Uterus (tissue), 2 donors: ENCODE results near the gene S100A16.

Source experiments
- POLR2A ChIP-seq, 2 donors: fragments of 450-650 bp; IDR thresholded peaks; one replicate each; pipeline ENCODE4 v1.6.1; 2016; ENCODE audit warnings: antibody characterized with exemption in 2 of 2, mild to moderate bottlenecking in 1 of 2, moderate library complexity in 1 of 2
- TF ChIP-seq, protein P1 (sequence below), 4 experiments: fragments of 200-600 bp in 2 of 4; fragments of 450-650 bp in 2 of 4; sonication (generic) in 2 of 4; IDR thresholded peaks; one replicate each; pipeline ENCODE4 v1.5.1; 2016 to 2019; ENCODE audit warnings: antibody characterized with exemption in 4 of 4, mild to moderate bottlenecking in 2 of 4, moderate library complexity in 1 of 4

DNA sequence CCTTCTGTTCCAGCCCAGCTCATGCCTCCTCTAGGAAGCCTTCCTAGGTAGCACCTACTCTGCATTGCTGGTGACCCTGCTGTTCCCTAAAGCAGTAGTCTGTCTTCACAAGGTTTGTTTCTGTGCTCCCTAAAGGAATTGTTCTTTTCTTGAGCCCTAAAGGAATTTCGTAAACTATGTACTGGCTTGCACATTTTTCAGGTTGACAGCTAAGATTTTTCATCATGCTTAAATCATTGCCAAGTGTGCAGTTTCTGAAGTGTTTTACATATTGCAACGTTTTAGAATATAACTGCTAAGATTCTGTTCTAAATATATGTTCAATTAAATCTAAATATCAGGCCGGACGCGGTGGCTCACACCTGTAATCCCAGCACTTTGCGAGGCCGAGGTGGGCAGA, 13.1 kb downstream of the S100A16 start:
- TF ChIP-seq, protein P1, sequence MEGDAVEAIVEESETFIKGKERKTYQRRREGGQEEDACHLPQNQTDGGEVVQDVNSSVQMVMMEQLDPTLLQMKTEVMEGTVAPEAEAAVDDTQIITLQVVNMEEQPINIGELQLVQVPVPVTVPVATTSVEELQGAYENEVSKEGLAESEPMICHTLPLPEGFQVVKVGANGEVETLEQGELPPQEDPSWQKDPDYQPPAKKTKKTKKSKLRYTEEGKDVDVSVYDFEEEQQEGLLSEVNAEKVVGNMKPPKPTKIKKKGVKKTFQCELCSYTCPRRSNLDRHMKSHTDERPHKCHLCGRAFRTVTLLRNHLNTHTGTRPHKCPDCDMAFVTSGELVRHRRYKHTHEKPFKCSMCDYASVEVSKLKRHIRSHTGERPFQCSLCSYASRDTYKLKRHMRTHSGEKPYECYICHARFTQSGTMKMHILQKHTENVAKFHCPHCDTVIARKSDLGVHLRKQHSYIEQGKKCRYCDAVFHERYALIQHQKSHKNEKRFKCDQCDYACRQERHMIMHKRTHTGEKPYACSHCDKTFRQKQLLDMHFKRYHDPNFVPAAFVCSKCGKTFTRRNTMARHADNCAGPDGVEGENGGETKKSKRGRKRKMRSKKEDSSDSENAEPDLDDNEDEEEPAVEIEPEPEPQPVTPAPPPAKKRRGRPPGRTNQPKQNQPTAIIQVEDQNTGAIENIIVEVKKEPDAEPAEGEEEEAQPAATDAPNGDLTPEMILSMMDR (IDR thresholded peaks at IDR 0.05), result no peak
- no peak for TF ChIP-seq POLR2A (IDR thresholded peaks at IDR 0.05)
